ENCODE measurements around the gene AMOTL2.
A peak's percentile ranks its signal among the peaks of the same experiment; 100 is the strongest.

The AMOTL2 gene

GRCh38 chr3:134333522-134334181, 40.6 kb downstream of the AMOTL2 start:
- DNase-seq, result peak in 1 of 3 experiments; percentile 32

- no peak for DNase-seq
Observed at GRCh38 chr3:134332344-134332743, 41.9 kb downstream of the AMOTL2 start.

GRCh38 chr3:134331811-134332199, 42.4 kb downstream of the AMOTL2 start:
- no peak for DNase-seq

- DNase-seq, result no peak
Observed at GRCh38 chr3:134330883-134331810, 43.1 kb downstream of the AMOTL2 start.

GRCh38 chr3:134328846-134329245, 45.4 kb downstream of the AMOTL2 start:
- no peak for DNase-seq

GRCh38 chr3:134328147-134328591, 46.1 kb downstream of the AMOTL2 start:
- no peak for DNase-seq

- DNase-seq, result no peak
Observed at GRCh38 chr3:134327594-134327975, 46.7 kb downstream of the AMOTL2 start.

- no peak for DNase-seq
Observed at GRCh38 chr3:134326760-134327593, 47.3 kb downstream of the AMOTL2 start.

- DNase-seq, result no peak
Observed at GRCh38 chr3:134326126-134326525, 48.1 kb downstream of the AMOTL2 start.

- no peak for DNase-seq
Observed at GRCh38 chr3:134325706-134326105, 48.5 kb downstream of the AMOTL2 start.

GRCh38 chr3:134325061-134325705, 49.1 kb downstream of the AMOTL2 start:
- DNase-seq, result no peak

- no peak for DNase-seq
Observed at GRCh38 chr3:134323966-134324962, 50.0 kb downstream of the AMOTL2 start.

- DNase-seq, result no peak
Observed at GRCh38 chr3:134322286-134322685, 52.0 kb downstream of the AMOTL2 start.

GRCh38 chr3:134320749-134321148, 53.5 kb downstream of the AMOTL2 start:
- DNase-seq, result no peak

- DNase-seq, result no peak
Observed at GRCh38 chr3:134319931-134320330, 54.3 kb downstream of the AMOTL2 start.

- no peak for DNase-seq
Observed at GRCh38 chr3:134318166-134318565, 56.1 kb downstream of the AMOTL2 start.

GRCh38 chr3:134317106-134317947, 56.9 kb downstream of the AMOTL2 start:
- DNase-seq, result no peak

- no peak for DNase-seq
Observed at GRCh38 chr3:134315286-134316106, 58.8 kb downstream of the AMOTL2 start.

- DNase-seq, result no peak
Observed at GRCh38 chr3:134314588-134315285, 59.5 kb downstream of the AMOTL2 start.

Measured in NCI-H1417 (cell line).